Measurements from ENCODE around the gene APMAP. TPM values are rescaled to one million over a fixed set of nuclear protein-coding genes. Genes with fewer than 3 reads are reported as not detected.
A peak's percentile ranks its signal among the peaks of the same experiment; 100 is the strongest.
"Not testable (repeated sequence)": the region's sequence is repeated elsewhere in the genome, so short reads cannot be mapped to it uniquely, and the experiment has no call there.

The APMAP gene
- total RNA-seq, 1 donor = 70.2 TPM

GRCh38 chr20:24934101-24934661 is 58.4 kb downstream of the APMAP start:
- Histone ChIP-seq H3K4me1 (ENCODE audit: insufficient read depth, low read length) (no peaks in the 10 kb centered on the region), H3K27me3 (ENCODE audit: insufficient read depth, low read length) (no peaks in the 10 kb centered on the region), H2AFZ (ENCODE audit: low read length) (no peak overlapping the region), H3K4me2 (ENCODE audit: insufficient read depth, low read length) (no peak overlapping the region), H3K9me3 (ENCODE audit: low read depth, low read length) (no peaks in the 10 kb centered on the region), H3K4me3 (ENCODE audit: insufficient read depth, low read length) (no peak overlapping the region), H4K20me1 (ENCODE audit: insufficient read depth, low read length) (no peaks in the 10 kb centered on the region), H3K79me2 (ENCODE audit: insufficient read depth, low read length) (no peaks in the 10 kb centered on the region), H3K27ac (ENCODE audit: low read depth, low read length) (no peak overlapping the region), H3K36me3 (ENCODE audit: insufficient read depth, low read length) (no peaks in the 10 kb centered on the region)
- DNase-seq (ENCODE audit: insufficient read length, low spot score, missing footprints) = no peak
- no peak for TF ChIP-seq CTCF (IDR thresholded peaks at IDR 0.05; ENCODE audit: extremely low read depth, low read depth, low read length)

DNA sequence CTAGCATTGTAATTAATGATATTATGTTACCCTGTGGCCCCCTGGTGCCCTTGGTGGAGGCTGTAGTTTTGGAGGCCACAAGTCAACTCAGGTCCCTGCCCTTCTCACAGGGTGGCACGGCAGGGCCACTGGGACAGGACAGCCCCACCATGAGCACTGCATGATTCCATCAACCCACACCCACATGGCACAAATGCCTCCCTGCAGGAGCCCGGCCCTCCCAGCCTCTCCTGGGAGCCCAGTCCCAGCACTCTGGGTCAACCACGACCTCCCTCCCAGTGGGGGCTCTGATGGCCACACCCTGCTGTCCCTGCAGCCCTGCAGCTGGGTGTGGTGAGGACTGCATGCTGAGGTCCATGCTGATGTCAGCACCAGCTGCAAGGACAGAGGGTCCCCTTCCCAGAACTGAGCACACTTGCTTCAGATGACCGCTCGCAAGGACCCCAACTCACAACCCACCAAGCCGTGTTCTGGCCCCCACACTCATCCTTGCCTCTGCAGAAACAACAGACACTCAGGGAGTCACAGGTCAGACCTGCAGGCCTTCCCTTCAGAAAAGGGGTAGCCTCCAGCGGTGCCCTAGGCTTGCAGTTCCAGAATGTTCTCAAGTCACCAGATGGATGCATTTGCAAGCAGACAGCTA is 59.2 kb downstream of the APMAP start:
- TF ChIP-seq CTCF (IDR thresholded peaks at IDR 0.05; ENCODE audit: extremely low read depth, low read depth, low read length) = no peak
- Histone ChIP-seq H3K9me3 (ENCODE audit: low read depth, low read length) (no peaks in the 10 kb centered on the region), H3K4me1 (ENCODE audit: insufficient read depth, low read length) (no peaks in the 10 kb centered on the region), H3K79me2 (ENCODE audit: insufficient read depth, low read length) (no peaks in the 10 kb centered on the region), H3K27me3 (ENCODE audit: insufficient read depth, low read length) (no peaks in the 10 kb centered on the region), H3K27ac (ENCODE audit: low read depth, low read length) (no peak overlapping the region), H3K36me3 (ENCODE audit: insufficient read depth, low read length) (no peaks in the 10 kb centered on the region), H4K20me1 (ENCODE audit: insufficient read depth, low read length) (no peaks in the 10 kb centered on the region), H3K4me2 (ENCODE audit: insufficient read depth, low read length) (no peak overlapping the region), H3K4me3 (ENCODE audit: insufficient read depth, low read length) (no peak overlapping the region), H2AFZ (ENCODE audit: low read length) (no peak overlapping the region)
- DNase-seq (ENCODE audit: insufficient read length, low spot score, missing footprints) = no peak

DNA sequence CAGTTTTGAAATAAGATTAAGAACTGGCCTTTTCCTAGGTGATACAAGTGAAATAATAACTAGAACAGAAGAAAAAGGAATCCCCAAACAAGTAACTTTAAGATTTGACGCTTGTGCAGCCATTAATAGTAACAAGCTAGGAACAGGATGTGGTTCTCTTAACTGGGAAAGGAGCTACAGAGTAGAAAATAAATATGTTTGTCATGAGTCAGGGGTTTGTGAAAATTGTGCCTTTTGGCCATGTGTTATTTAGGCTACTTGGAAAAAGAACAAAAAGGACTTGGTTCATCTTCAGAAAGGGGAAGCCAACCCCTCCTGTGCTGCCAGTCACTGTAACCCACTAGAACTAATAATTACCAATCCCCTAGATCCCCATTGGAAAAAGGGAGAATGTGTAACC is 60.7 kb downstream of the APMAP start:
- H3K4me1 ChIP-seq (ENCODE audit: insufficient read depth, low read length); H3K27me3 ChIP-seq (ENCODE audit: insufficient read depth, low read length); H3K27ac ChIP-seq (ENCODE audit: low read depth, low read length); H4K20me1 ChIP-seq (ENCODE audit: insufficient read depth, low read length); H3K4me2 ChIP-seq (ENCODE audit: insufficient read depth, low read length); DNase-seq (ENCODE audit: insufficient read length, low spot score, missing footprints); H3K4me3 ChIP-seq (ENCODE audit: insufficient read depth, low read length); H2AFZ ChIP-seq (ENCODE audit: low read length); H3K36me3 ChIP-seq (ENCODE audit: insufficient read depth, low read length); H3K9me3 ChIP-seq (ENCODE audit: low read depth, low read length); H3K79me2 ChIP-seq (ENCODE audit: insufficient read depth, low read length): not testable (repeated sequence)

DNA sequence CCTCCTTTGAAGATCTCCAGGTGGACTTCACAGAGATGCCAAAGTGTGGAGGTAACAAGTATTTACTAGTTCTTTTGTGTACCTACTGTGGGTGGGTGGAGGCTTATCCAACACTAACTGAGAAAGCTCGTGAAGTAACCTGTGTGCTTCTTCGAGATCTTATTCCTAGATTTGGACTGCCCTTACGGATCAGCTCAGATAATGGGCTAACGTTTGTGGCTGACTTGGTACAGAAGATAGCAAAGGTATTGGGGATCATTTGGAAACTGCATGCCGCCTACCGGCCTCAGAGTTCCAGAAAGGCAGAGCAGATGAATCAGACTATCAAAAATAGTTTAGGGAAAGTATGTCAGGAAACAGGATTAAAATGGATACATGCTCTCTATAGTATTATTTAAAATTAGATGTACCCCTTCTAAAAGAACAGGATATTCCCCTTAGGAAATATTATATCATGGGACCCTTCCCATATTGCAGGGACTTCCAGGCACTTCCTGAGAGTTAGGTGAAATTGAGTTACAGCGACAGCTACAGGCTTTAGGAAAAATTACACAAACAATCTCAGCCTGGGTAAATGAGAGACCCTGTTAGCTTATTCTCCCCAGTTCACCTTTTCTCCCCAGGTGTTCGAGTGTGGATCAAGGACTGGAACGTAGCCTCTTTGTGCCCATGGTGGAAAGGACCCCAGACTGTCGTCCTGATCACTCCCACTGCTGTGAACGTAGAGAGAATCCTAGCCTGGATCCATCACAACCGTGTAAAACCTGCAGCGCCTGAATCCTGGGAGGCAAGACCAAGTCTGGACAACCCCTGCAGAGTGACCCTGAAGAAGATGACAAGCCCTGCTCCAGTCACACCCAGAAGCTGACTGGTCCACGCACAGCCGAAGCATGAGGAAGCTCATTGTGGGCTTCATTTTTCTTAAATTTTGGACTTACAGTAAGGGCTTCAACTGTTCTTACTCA is 61.5 kb downstream of the APMAP start:
- H4K20me1 ChIP-seq (ENCODE audit: insufficient read depth, low read length); H3K4me3 ChIP-seq (ENCODE audit: insufficient read depth, low read length); H3K4me1 ChIP-seq (ENCODE audit: insufficient read depth, low read length); H2AFZ ChIP-seq (ENCODE audit: low read length); H3K9me3 ChIP-seq (ENCODE audit: low read depth, low read length); H3K4me2 ChIP-seq (ENCODE audit: insufficient read depth, low read length); H3K27ac ChIP-seq (ENCODE audit: low read depth, low read length); H3K36me3 ChIP-seq (ENCODE audit: insufficient read depth, low read length); H3K27me3 ChIP-seq (ENCODE audit: insufficient read depth, low read length); DNase-seq (ENCODE audit: insufficient read length, low spot score, missing footprints); H3K79me2 ChIP-seq (ENCODE audit: insufficient read depth, low read length): not testable (repeated sequence)
- peak; percentile 34 for TF ChIP-seq CTCF (IDR thresholded peaks at IDR 0.05; ENCODE audit: extremely low read depth, low read depth, low read length)

DNA sequence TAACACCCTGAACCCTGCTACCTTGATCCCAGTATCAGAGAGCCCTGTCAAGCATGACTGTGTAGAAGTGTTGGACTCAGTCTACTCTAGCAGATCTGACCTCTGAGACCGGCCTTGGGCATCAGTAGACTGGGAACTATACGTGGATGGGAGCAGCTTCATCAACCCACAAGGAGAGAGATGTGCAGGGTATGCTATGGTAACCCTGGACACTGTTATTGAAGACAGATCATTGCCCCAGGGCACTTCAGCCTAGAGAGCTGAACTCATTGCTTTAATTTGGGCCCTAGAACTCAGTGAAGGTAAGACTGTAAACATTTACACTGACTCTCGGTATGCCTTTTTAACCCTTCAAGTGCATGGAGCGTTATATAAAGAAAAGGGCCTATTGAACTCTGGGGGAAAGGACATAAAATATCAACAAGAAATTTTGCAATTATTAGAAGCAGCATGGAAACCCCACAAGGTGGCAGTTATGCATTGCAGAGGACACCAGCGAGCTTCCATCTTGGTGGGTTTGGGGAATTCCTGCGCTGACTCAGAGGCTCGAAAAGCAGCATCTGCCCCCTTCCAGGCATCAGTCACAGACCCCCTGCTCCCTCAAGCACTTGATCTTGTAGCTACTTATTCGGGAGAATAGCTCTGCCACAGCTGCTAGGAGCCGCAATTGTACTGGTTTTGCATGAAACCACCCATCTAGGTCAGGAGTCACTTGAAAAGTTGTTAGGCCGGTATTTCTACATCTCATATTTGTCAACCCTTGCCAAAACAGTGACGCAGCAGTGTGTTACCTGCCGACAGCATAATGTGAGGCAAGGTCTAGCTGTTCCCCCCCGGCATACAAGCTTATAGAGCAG is 62.5 kb downstream of the APMAP start:
- not testable (repeated sequence) for H3K36me3 ChIP-seq (ENCODE audit: insufficient read depth, low read length); H3K4me2 ChIP-seq (ENCODE audit: insufficient read depth, low read length); H3K27ac ChIP-seq (ENCODE audit: low read depth, low read length); DNase-seq (ENCODE audit: insufficient read length, low spot score, missing footprints); H3K27me3 ChIP-seq (ENCODE audit: insufficient read depth, low read length); H3K79me2 ChIP-seq (ENCODE audit: insufficient read depth, low read length); H4K20me1 ChIP-seq (ENCODE audit: insufficient read depth, low read length); H3K4me1 ChIP-seq (ENCODE audit: insufficient read depth, low read length); H3K9me3 ChIP-seq (ENCODE audit: low read depth, low read length); H2AFZ ChIP-seq (ENCODE audit: low read length); H3K4me3 ChIP-seq (ENCODE audit: insufficient read depth, low read length)

GRCh38 chr20:24929259-24929658 is 63.3 kb downstream of the APMAP start:
- not testable (repeated sequence) for H4K20me1 ChIP-seq (ENCODE audit: insufficient read depth, low read length); H3K4me2 ChIP-seq (ENCODE audit: insufficient read depth, low read length); H3K9me3 ChIP-seq (ENCODE audit: low read depth, low read length); DNase-seq (ENCODE audit: insufficient read length, low spot score, missing footprints); H2AFZ ChIP-seq (ENCODE audit: low read length); H3K4me1 ChIP-seq (ENCODE audit: insufficient read depth, low read length); H3K27me3 ChIP-seq (ENCODE audit: insufficient read depth, low read length); H3K79me2 ChIP-seq (ENCODE audit: insufficient read depth, low read length); H3K4me3 ChIP-seq (ENCODE audit: insufficient read depth, low read length); H3K27ac ChIP-seq (ENCODE audit: low read depth, low read length); H3K36me3 ChIP-seq (ENCODE audit: insufficient read depth, low read length)

Data from osteoblast (primary cell).